Measurements from ENCODE around the gene DNAI4. TPM values are rescaled to one million over a fixed set of nuclear protein-coding genes. Genes with fewer than 3 reads are reported as not detected.
"Not testable (repeated sequence)": the region's sequence is repeated elsewhere in the genome, so short reads cannot be mapped to it uniquely, and the experiment has no call there.

The DNAI4 gene
- total and polyA plus RNA-seq, 4 donors = 0.63 to 24.2 (median 11.9) TPM

GRCh38 chr1:66919828-66920227 is 4.8 kb downstream of the DNAI4 start:
- Histone ChIP-seq H3K4me3 (ENCODE audit: low read length in 2 of 2) (no peak overlapping the region), H3K27ac (ENCODE audit: low read depth in 1 of 2, low read length in 2 of 2) (no peak overlapping the region), H3K36me3 (ENCODE audit: control insufficient read depth in 1 of 2, insufficient read depth in 2 of 2, low read length in 1 of 2) (no peaks in the 10 kb centered on the region), H3K27me3 (ENCODE audit: control insufficient read depth in 1 of 2, insufficient read depth in 2 of 2, low read length in 1 of 2) (no peaks in the 10 kb centered on the region), H3K9me3 (ENCODE audit: control insufficient read depth, low read length) (no peaks in the 10 kb centered on the region), H3K4me1 (ENCODE audit: control insufficient read depth in 1 of 2, insufficient read depth in 2 of 2, low read length in 2 of 2) (peaks cover 0 to 2% of the 10 kb centered on the region in 2 donors)
- no peak for DNase-seq
- no peak for ATAC-seq (ENCODE audit: low FRiP score)
- WGBS, 2 donors = 92 to 93% methylated on average over 3 of the region's 3 CpGs
- intact Hi-C loops (cut with DNase I) = no loop called here

DNA sequence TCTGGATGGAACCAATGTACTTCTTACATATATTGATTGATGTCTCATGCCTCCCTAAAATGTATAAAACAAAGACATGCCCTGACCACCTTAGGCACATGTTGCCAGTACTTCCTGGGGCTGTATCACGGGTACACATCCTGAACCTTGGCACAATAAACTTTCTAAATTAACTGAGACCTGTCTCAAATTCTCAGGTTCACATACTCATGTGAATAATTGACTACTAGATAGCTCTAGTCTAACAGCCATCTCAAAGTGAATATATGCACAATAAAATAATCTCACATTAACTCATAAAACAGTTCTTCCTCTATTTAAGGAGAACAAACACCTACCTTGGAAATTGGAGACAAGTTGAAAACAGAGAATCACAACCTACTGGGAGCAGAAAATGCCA is 5.6 kb downstream of the DNAI4 start:
- 83 to 88% methylated on average over 1 of the region's 1 CpG for WGBS, 2 donors
- no peak overlapping the region for H3K4me3 ChIP-seq (ENCODE audit: low read length in 2 of 2)
- DNase-seq (no peak), ATAC-seq (ENCODE audit: low FRiP score) (no peak)
- H3K27me3 ChIP-seq (ENCODE audit: control insufficient read depth in 1 of 2, insufficient read depth in 2 of 2, low read length in 1 of 2) = no peaks in the 10 kb centered on the region
- peaks cover 0 to 2% of the 10 kb centered on the region in 2 donors for H3K4me1 ChIP-seq (ENCODE audit: control insufficient read depth in 1 of 2, insufficient read depth in 2 of 2, low read length in 2 of 2)
- no peaks in the 10 kb centered on the region for H3K9me3 ChIP-seq (ENCODE audit: control insufficient read depth, low read length)
- intact Hi-C loops (cut with DNase I) = no loop called here
- H3K27ac ChIP-seq (ENCODE audit: low read depth in 1 of 2, low read length in 2 of 2) = no peak overlapping the region
- H3K36me3 ChIP-seq (ENCODE audit: control insufficient read depth in 1 of 2, insufficient read depth in 2 of 2, low read length in 1 of 2) = no peaks in the 10 kb centered on the region

DNA sequence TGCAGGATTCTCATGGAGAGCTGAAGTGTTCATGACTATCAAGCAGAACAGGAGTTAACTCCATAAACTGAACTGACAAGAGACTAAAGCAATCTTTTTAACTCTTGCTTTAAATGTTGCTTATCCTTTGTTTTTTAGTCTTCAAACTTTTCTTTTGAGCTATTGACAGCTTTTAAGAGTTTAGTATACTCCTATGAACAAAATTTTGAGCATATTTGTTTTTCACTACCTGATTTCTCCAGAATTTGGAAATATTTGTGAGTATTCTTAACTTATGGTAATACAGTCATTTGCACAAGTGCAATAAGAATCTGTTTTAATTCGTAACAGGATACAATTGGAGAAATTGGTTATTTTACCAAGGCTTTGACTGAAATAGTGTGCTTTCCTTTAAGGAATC is 7.2 kb downstream of the DNAI4 start:
- WGBS, 2 donors = 85 to 89% methylated on average over 1 of the region's 1 CpG
- no peaks in the 10 kb centered on the region for H3K9me3 ChIP-seq (ENCODE audit: control insufficient read depth, low read length)
- no peak overlapping the region for H3K4me3 ChIP-seq (ENCODE audit: low read length in 2 of 2)
- intact Hi-C loops (cut with DNase I) = no loop called here
- no peaks in the 10 kb centered on the region for H3K36me3 ChIP-seq (ENCODE audit: control insufficient read depth in 1 of 2, insufficient read depth in 2 of 2, low read length in 1 of 2)
- no peaks in the 10 kb centered on the region for H3K27me3 ChIP-seq (ENCODE audit: control insufficient read depth in 1 of 2, insufficient read depth in 2 of 2, low read length in 1 of 2)
- no peak for DNase-seq
- H3K27ac ChIP-seq (ENCODE audit: low read depth in 1 of 2, low read length in 2 of 2) = no peak overlapping the region
- H3K4me1 ChIP-seq (ENCODE audit: control insufficient read depth in 1 of 2, insufficient read depth in 2 of 2, low read length in 2 of 2) = no peaks in the 10 kb centered on the region
- ATAC-seq (ENCODE audit: low FRiP score) = no peak

DNA sequence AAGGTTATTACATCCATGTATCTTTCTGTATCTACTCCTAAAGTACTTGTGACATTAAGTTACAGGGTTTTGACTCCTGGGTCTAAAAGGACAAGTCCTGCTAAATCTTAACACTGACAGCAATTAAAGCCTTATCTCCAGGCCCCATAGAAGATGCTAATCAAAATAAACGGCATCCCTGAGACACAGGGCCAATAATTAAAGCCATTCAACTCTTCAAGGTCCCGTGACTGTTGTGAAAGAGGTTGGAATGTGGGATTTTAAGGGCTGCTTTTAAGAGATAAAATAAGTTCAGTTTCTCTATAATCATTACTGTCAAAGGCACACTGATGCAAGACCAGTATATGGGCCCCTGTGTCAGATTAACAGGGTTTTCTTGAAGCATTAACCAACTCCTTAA is 8.3 kb downstream of the DNAI4 start:
- WGBS, 2 donors = 69 to 71% methylated on average over 2 of the region's 2 CpGs
- no peak overlapping the region for H3K27ac ChIP-seq (ENCODE audit: low read depth in 1 of 2, low read length in 2 of 2)
- peaks cover 0 to 2% of the 10 kb centered on the region in 2 donors for H3K36me3 ChIP-seq (ENCODE audit: control insufficient read depth in 1 of 2, insufficient read depth in 2 of 2, low read length in 1 of 2)
- no peaks in the 10 kb centered on the region for H3K4me1 ChIP-seq (ENCODE audit: control insufficient read depth in 1 of 2, insufficient read depth in 2 of 2, low read length in 2 of 2)
- H3K27me3 ChIP-seq (ENCODE audit: control insufficient read depth in 1 of 2, insufficient read depth in 2 of 2, low read length in 1 of 2) = no peaks in the 10 kb centered on the region
- H3K9me3 ChIP-seq (ENCODE audit: control insufficient read depth, low read length) = no peaks in the 10 kb centered on the region
- H3K4me3 ChIP-seq (ENCODE audit: low read length in 2 of 2) = no peak overlapping the region
- no peak for ATAC-seq (ENCODE audit: low FRiP score)
- DNase-seq = no peak
- intact Hi-C loops (cut with DNase I) = no loop called here

GRCh38 chr1:66915203-66915602 is 9.5 kb downstream of the DNAI4 start:
- intact Hi-C loops (cut with DNase I); H3K36me3 ChIP-seq (ENCODE audit: control insufficient read depth in 1 of 2, insufficient read depth in 2 of 2, low read length in 1 of 2); H3K4me3 ChIP-seq (ENCODE audit: low read length in 2 of 2); DNase-seq; H3K27me3 ChIP-seq (ENCODE audit: control insufficient read depth in 1 of 2, insufficient read depth in 2 of 2, low read length in 1 of 2); H3K4me1 ChIP-seq (ENCODE audit: control insufficient read depth in 1 of 2, insufficient read depth in 2 of 2, low read length in 2 of 2); ATAC-seq (ENCODE audit: low FRiP score); H3K9me3 ChIP-seq (ENCODE audit: control insufficient read depth, low read length); H3K27ac ChIP-seq (ENCODE audit: low read depth in 1 of 2, low read length in 2 of 2): not testable (repeated sequence)
- WGBS, 2 donors = 100% methylated on average over 1 of the region's 1 CpG

DNA sequence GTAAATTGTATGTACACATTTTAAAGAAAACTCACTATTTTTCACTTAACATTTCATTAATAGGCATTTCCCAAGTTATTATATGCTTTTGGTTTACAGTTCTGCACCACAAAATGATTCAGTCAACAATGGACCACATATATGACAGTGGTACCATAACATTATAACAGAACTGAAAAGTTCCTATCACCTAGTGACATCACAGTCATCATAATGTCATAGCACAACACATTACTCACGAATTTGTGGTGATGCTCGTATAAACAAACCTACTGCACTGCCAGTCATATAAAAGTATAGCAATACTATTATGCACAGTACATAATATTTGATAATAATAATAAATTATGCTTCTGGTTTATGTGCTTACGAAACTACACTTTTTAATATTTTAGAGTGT is 30.9 kb downstream of the DNAI4 start:
- DNase-seq (no peak), ATAC-seq (ENCODE audit: low FRiP score) (no peak)
- Histone ChIP-seq H3K27me3 (ENCODE audit: control insufficient read depth in 1 of 2, insufficient read depth in 2 of 2, low read length in 1 of 2) (no peaks in the 10 kb centered on the region), H3K4me1 (ENCODE audit: control insufficient read depth in 1 of 2, insufficient read depth in 2 of 2, low read length in 2 of 2) (no peaks in the 10 kb centered on the region), H3K27ac (ENCODE audit: low read depth in 1 of 2, low read length in 2 of 2) (no peak overlapping the region), H3K4me3 (ENCODE audit: low read length in 2 of 2) (no peak overlapping the region), H3K9me3 (ENCODE audit: control insufficient read depth, low read length) (no peaks in the 10 kb centered on the region), H3K36me3 (ENCODE audit: control insufficient read depth in 1 of 2, insufficient read depth in 2 of 2, low read length in 1 of 2) (no peaks in the 10 kb centered on the region)
- WGBS, 2 donors = 92 to 93% methylated on average over 3 of the region's 3 CpGs
- intact Hi-C loops (cut with DNase I) = no loop called here

GRCh38 chr1:66890621-66891020 is 34.0 kb downstream of the DNAI4 start:
- ATAC-seq (ENCODE audit: low FRiP score) = no peak

GRCh38 chr1:66889030-66889429 is 35.6 kb downstream of the DNAI4 start:
- no peaks in the 10 kb centered on the region for H3K27me3 ChIP-seq (ENCODE audit: control insufficient read depth in 1 of 2, insufficient read depth in 2 of 2, low read length in 1 of 2)
- no peak overlapping the region for H3K4me3 ChIP-seq (ENCODE audit: low read length in 2 of 2)
- H3K9me3 ChIP-seq (ENCODE audit: control insufficient read depth, low read length) = no peaks in the 10 kb centered on the region
- no peaks in the 10 kb centered on the region for H3K36me3 ChIP-seq (ENCODE audit: control insufficient read depth in 1 of 2, insufficient read depth in 2 of 2, low read length in 1 of 2)
- intact Hi-C loops (cut with DNase I) = no loop called here
- DNase-seq (no peak), ATAC-seq (ENCODE audit: low FRiP score) (no peak)
- no peak overlapping the region for H3K27ac ChIP-seq (ENCODE audit: low read depth in 1 of 2, low read length in 2 of 2)
- 99 to 100% methylated on average over 1 of the region's 1 CpG for WGBS, 2 donors
- no peaks in the 10 kb centered on the region for H3K4me1 ChIP-seq (ENCODE audit: control insufficient read depth in 1 of 2, insufficient read depth in 2 of 2, low read length in 2 of 2)

More at GRCh38 chr1:66890621-66891020, 34.0 kb downstream of the DNAI4 start:
- no peak overlapping the region for H3K4me3 ChIP-seq (ENCODE audit: low read length in 2 of 2)
- WGBS, 2 donors = 95 to 96% methylated on average over 1 of the region's 1 CpG
- no peaks in the 10 kb centered on the region for H3K4me1 ChIP-seq (ENCODE audit: control insufficient read depth in 1 of 2, insufficient read depth in 2 of 2, low read length in 2 of 2)
- no peak for DNase-seq
- no peaks in the 10 kb centered on the region for H3K27me3 ChIP-seq (ENCODE audit: control insufficient read depth in 1 of 2, insufficient read depth in 2 of 2, low read length in 1 of 2)
- intact Hi-C loops (cut with DNase I) = no loop called here
- no peaks in the 10 kb centered on the region for H3K36me3 ChIP-seq (ENCODE audit: control insufficient read depth in 1 of 2, insufficient read depth in 2 of 2, low read length in 1 of 2)
- H3K9me3 ChIP-seq (ENCODE audit: control insufficient read depth, low read length) = no peaks in the 10 kb centered on the region
- H3K27ac ChIP-seq (ENCODE audit: low read depth in 1 of 2, low read length in 2 of 2) = no peak overlapping the region

- WGBS, 2 donors = 75 to 88% methylated on average over 1 of the region's 1 CpG
- ATAC-seq (ENCODE audit: low FRiP score) (no peak), DNase-seq (no peak)
- intact Hi-C loops (cut with DNase I) = no loop called here
- H3K27me3 ChIP-seq (ENCODE audit: control insufficient read depth in 1 of 2, insufficient read depth in 2 of 2, low read length in 1 of 2) = no peaks in the 10 kb centered on the region
- H3K36me3 ChIP-seq (ENCODE audit: control insufficient read depth in 1 of 2, insufficient read depth in 2 of 2, low read length in 1 of 2) = no peaks in the 10 kb centered on the region
- H3K4me3 ChIP-seq (ENCODE audit: low read length in 2 of 2) = no peak overlapping the region
- no peak overlapping the region for H3K27ac ChIP-seq (ENCODE audit: low read depth in 1 of 2, low read length in 2 of 2)
- H3K4me1 ChIP-seq (ENCODE audit: control insufficient read depth in 1 of 2, insufficient read depth in 2 of 2, low read length in 2 of 2) = no peaks in the 10 kb centered on the region
- peaks cover 7% of the 10 kb centered on the region for H3K9me3 ChIP-seq (ENCODE audit: control insufficient read depth, low read length)
Measured at GRCh38 chr1:66876664-66877063, 48.0 kb downstream of the DNAI4 start.

Measured in aorta (tissue), 5 donors.